Endodermal cell (in vitro differentiated cells): Measurements from ENCODE around the gene SNX3. TPM values are rescaled to one million over a fixed set of nuclear protein-coding genes. Genes with fewer than 3 reads are reported as not detected.
A peak's percentile ranks its signal among the peaks of the same experiment; 100 is the strongest.

Experiments used
- DNase-seq: peaks from one replicate; pipeline ENCODE4 v3.0.0-alpha.2; 2017
- H3K27ac ChIP-seq: 2 replicates; pipeline ENCODE4 v1.5.1; 2013; ENCODE audit warnings: mild to moderate bottlenecking, low read depth, low read length, moderate library complexity
- H3K27me3 ChIP-seq: 2 replicates; pipeline ENCODE4 v1.6.1; 2013; ENCODE audit warnings: mild to moderate bottlenecking, low read length, moderate library complexity; ENCODE audit not compliant: insufficient read depth, control insufficient read depth, poor library complexity, severe bottlenecking
- H3K36me3 ChIP-seq: 2 replicates; pipeline ENCODE4 v1.7.0; 2013; ENCODE audit warnings: mild to moderate bottlenecking, low read length, moderate library complexity; ENCODE audit not compliant: control insufficient read depth, insufficient read depth
- H3K4me1 ChIP-seq: one replicate; pipeline ENCODE4 v1.7.0; 2013; ENCODE audit warnings: low read length; ENCODE audit not compliant: control insufficient read depth, insufficient read depth
- H3K4me3 ChIP-seq: 2 replicates; pipeline ENCODE4 v1.5.1; 2013; ENCODE audit warnings: mild to moderate bottlenecking, low read length, moderate library complexity
- H3K9ac ChIP-seq: 2 replicates; pipeline ENCODE4 v1.6.1; 2013; ENCODE audit warnings: mild to moderate bottlenecking, low read length, moderate library complexity; ENCODE audit not compliant: poor library complexity, severe bottlenecking; ENCODE audit errors: extremely low read depth
- H3K9me3 ChIP-seq: 2 replicates; pipeline ENCODE4 v1.6.1; 2013; ENCODE audit warnings: mild to moderate bottlenecking, low read length, moderate library complexity; ENCODE audit not compliant: control insufficient read depth
- H3K27ac Mint-ChIP-seq: 2 replicates; pipeline ENCODE4 v1.8.0; 2020; ENCODE audit warnings: mixed read lengths
- H3K27me3 Mint-ChIP-seq: 2 replicates; pipeline ENCODE4 v1.8.0; 2021; ENCODE audit warnings: mild to moderate bottlenecking, mixed read lengths; ENCODE audit not compliant: insufficient read depth
- H3K36me3 Mint-ChIP-seq: 2 replicates; pipeline ENCODE4 v1.8.0; 2020; ENCODE audit warnings: low read depth, mixed read lengths
- H3K4me1 Mint-ChIP-seq: 2 replicates; pipeline ENCODE4 v1.8.0; 2020; ENCODE audit warnings: mixed read lengths
- H3K4me3 Mint-ChIP-seq: 2 replicates; pipeline ENCODE4 v1.8.0; 2020; ENCODE audit warnings: mild to moderate bottlenecking, moderate library complexity, mixed read lengths
- H3K9me3 Mint-ChIP-seq: 2 replicates; pipeline ENCODE4 v1.8.0; 2020; ENCODE audit warnings: mild to moderate bottlenecking, mixed read lengths
- WGBS, 2 experiments: methylation state at CpG; one replicate each; pipeline versions ENCODE4 v1.1.5 to v1.1.7; 2013; ENCODE audit warnings: missing lambda C conversion rate in 2 of 2, mixed read lengths in 1 of 2; ENCODE audit not compliant: insufficient coverage in 1 of 2, insufficient read length in 1 of 2; 5-methylcytosine and 5-hydroxymethylcytosine counted together
- total RNA-seq, 2 donors: library from RNA; stranded (reverse); fragmentation: NEBNext Ultra II Directional in 1 of 2; extraction: Animal tissue kit (Norgen Biotek cat#: 25700) in 1 of 2; gene quantifications; 2 replicates in 1 of 2; 3 replicates in 1 of 2; pipeline ENCODE4 v1.2.1, GENCODE V29; 2021
- TF ChIP-seq, protein P1 (sequence below): fragments of 200-600 bp; sonication (generic); conservative IDR thresholded peaks from 2 replicates; pipeline ENCODE4 v1.5.0; 2021; ENCODE audit warnings: antibody characterized with exemption, mild to moderate bottlenecking

SNX3 gene
- total RNA-seq, 2 donors from 2014 or later: 79.2 TPM

DNA sequence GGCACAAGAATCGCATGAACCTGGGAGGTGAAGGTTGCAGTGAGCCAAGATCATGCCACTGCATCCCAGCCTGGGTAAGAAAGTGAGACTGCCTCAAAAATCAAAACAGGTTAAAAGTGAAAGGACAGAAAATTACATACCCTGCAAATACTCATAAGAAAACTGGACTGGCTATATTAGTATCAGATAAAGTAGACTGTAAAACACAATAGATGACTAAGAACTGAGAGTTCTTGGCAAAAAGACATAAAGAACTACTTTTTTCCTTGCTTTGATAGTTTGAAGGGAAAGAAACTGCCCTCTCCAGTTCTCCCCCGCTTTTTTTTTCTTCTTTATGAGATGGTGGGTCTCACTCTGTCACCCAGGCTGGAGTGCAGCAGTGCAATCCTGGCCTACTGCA lies 17.0 kb downstream of the SNX3 start:
- DNase-seq: no peak
- 88 to 93% methylated on average over 2 of the region's 2 CpGs for WGBS, 2 experiments
- peaks cover 18% of the 10 kb centered on the region for H3K27me3 Mint-ChIP-seq
- peaks cover 21% of the 10 kb centered on the region for H3K4me1 Mint-ChIP-seq
- H3K4me3 Mint-ChIP-seq: no peak overlapping the region
- Histone ChIP-seq H3K9ac (no peak overlapping the region), H3K27ac (no peak overlapping the region), H3K36me3 (peaks cover 14% of the 10 kb centered on the region), H3K4me3 (no peak overlapping the region), H3K27me3 (no peaks in the 10 kb centered on the region), H3K4me1 (no peaks in the 10 kb centered on the region), H3K9me3 (no peaks in the 10 kb centered on the region)
- H3K27ac Mint-ChIP-seq: no peak overlapping the region
- TF ChIP-seq, protein P1, sequence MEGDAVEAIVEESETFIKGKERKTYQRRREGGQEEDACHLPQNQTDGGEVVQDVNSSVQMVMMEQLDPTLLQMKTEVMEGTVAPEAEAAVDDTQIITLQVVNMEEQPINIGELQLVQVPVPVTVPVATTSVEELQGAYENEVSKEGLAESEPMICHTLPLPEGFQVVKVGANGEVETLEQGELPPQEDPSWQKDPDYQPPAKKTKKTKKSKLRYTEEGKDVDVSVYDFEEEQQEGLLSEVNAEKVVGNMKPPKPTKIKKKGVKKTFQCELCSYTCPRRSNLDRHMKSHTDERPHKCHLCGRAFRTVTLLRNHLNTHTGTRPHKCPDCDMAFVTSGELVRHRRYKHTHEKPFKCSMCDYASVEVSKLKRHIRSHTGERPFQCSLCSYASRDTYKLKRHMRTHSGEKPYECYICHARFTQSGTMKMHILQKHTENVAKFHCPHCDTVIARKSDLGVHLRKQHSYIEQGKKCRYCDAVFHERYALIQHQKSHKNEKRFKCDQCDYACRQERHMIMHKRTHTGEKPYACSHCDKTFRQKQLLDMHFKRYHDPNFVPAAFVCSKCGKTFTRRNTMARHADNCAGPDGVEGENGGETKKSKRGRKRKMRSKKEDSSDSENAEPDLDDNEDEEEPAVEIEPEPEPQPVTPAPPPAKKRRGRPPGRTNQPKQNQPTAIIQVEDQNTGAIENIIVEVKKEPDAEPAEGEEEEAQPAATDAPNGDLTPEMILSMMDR: no peak
- peaks cover 7% of the 10 kb centered on the region for H3K9me3 Mint-ChIP-seq
- peaks cover 36% of the 10 kb centered on the region for H3K36me3 Mint-ChIP-seq

- WGBS, 2 experiments: 97% methylated on average over 2 of the region's 2 CpGs; no CpG with 5 or more reads in 1 of the 2 experiments
- Mint-ChIP-seq H3K36me3 (peaks cover 41% of the 10 kb centered on the region), H3K27ac (no peak overlapping the region), H3K27me3 (peaks cover 18% of the 10 kb centered on the region), H3K4me1 (peaks cover 21% of the 10 kb centered on the region), H3K9me3 (peaks cover 7% of the 10 kb centered on the region), H3K4me3 (no peak overlapping the region)
- no peak for DNase-seq
- H3K27me3 ChIP-seq: no peaks in the 10 kb centered on the region
- no peak overlapping the region for H3K27ac ChIP-seq
- H3K9me3 ChIP-seq: no peaks in the 10 kb centered on the region
- TF ChIP-seq, protein P1: no peak
- H3K9ac ChIP-seq: no peak overlapping the region
- peaks cover 25% of the 10 kb centered on the region for H3K36me3 ChIP-seq
- peak overlapping the region; percentile 39 for H3K4me3 ChIP-seq
- no peaks in the 10 kb centered on the region for H3K4me1 ChIP-seq
Measured at GRCh38 chr6:108242721-108243120, 18.1 kb downstream of the SNX3 start.

DNA sequence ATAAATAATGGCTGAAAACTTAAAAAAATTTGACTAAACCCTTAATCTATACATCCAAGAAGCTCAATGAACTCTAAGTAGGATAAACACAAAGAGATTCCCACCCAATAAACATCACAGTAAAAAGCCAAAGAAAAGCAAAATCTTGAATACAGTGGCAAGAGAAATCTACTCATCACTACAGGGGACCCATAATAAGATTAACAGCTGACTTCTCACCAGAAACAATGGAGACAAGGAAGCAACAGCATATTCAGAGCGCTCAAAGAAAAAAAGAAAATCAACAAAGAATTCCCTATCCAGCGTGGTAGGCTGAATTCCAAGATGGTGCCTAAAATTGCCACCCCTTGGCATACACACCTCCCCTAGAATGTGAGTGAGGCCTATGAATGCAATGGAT lies 18.6 kb downstream of the SNX3 start:
- TF ChIP-seq, protein P1: no peak
- Mint-ChIP-seq H3K9me3 (peaks cover 7% of the 10 kb centered on the region), H3K4me3 (no peak overlapping the region), H3K4me1 (peaks cover 21% of the 10 kb centered on the region), H3K27me3 (peaks cover 18% of the 10 kb centered on the region), H3K27ac (peak overlapping the region; percentile 1), H3K36me3 (peaks cover 43% of the 10 kb centered on the region)
- Histone ChIP-seq H3K9ac (no peak overlapping the region), H3K36me3 (peaks cover 30% of the 10 kb centered on the region), H3K4me3 (peak overlapping the region; percentile 39), H3K9me3 (no peaks in the 10 kb centered on the region), H3K27ac (no peak overlapping the region), H3K27me3 (no peaks in the 10 kb centered on the region), H3K4me1 (no peaks in the 10 kb centered on the region)
- DNase-seq: no peak
- 66 to 100% methylated on average over 1 to 2 of the region's 2 CpGs for WGBS, 2 experiments
